Suprapubic skin (tissue), 4 donors: ENCODE data around the gene TMEM132D. TPM values are rescaled to one million over a fixed set of nuclear protein-coding genes. Genes with fewer than 3 reads are reported as not detected.

Experiments used
- DNase-seq, 2 donors: peaks; one replicate each; pipeline ENCODE4 v3.0.0-alpha.2; 2019; ENCODE audit warnings: low spot score in 2 of 2
- H3K27ac ChIP-seq: fragments of 200-600 bp; sonication (generic); one replicate; pipeline ENCODE4 v1.5.1; 2019
- H3K27me3 ChIP-seq: fragments of 200-600 bp; sonication (generic); one replicate; pipeline ENCODE4 v1.5.1; 2019
- H3K36me3 ChIP-seq: fragments of 200-600 bp; sonication (generic); one replicate; pipeline ENCODE4 v1.5.1; 2019
- H3K4me1 ChIP-seq: fragments of 200-600 bp; sonication (generic); one replicate; pipeline ENCODE4 v1.5.1; 2019
- H3K4me3 ChIP-seq: fragments of 200-600 bp; sonication (generic); one replicate; pipeline ENCODE4 v1.5.1; 2019; ENCODE audit warnings: mild to moderate bottlenecking
- H3K9me3 ChIP-seq: fragments of 200-600 bp; sonication (generic); one replicate; pipeline ENCODE4 v1.5.1; 2019
- CTCF ChIP-seq, 2 donors: fragments of 200-600 bp in 1 of 2; fragments of 450-650 bp in 1 of 2; sonication (generic) in 1 of 2; IDR thresholded peaks; one replicate each; pipeline ENCODE4 v1.5.1; 2016 to 2019; ENCODE audit warnings: antibody characterized with exemption in 2 of 2, mild to moderate bottlenecking in 1 of 2, moderate library complexity in 1 of 2
- EP300 ChIP-seq: sonication (generic); formaldehyde crosslinking; IDR thresholded peaks from one replicate; pipeline ENCODE4 v1.6.1; 2017; ENCODE audit warnings: antibody characterized with exemption
- POLR2A ChIP-seq, 2 donors: fragments of 450-650 bp; IDR thresholded peaks; one replicate each; pipeline ENCODE4 v1.6.1; 2017; ENCODE audit warnings: antibody characterized with exemption in 2 of 2, mild to moderate bottlenecking in 2 of 2, moderate library complexity in 2 of 2
- POLR2AphosphoS5 ChIP-seq, 3 donors: sonication (generic); formaldehyde crosslinking; IDR thresholded peaks; one replicate each; pipeline ENCODE4 v1.6.1; 2017; ENCODE audit warnings: antibody characterized with exemption in 3 of 3
- WGBS: methylation state at CpG from one replicate; pipeline ENCODE4 v1.1.5; 2018; 5-methylcytosine and 5-hydroxymethylcytosine counted together
- total RNA-seq, 4 donors: library from RNA; depleted of rRNA; stranded (reverse); fragments of >200 nt; gene quantifications; one replicate each; pipeline ENCODE4 v1.1.0, GENCODE V29; 2016

TMEM132D gene
- total RNA-seq, 4 donors from 2014 or later = 0.10 to 0.64 TPM; not detected in 2

GRCh38 chr12:129363041-129363440 is 540.8 kb downstream of the TMEM132D start:
- Histone ChIP-seq H3K36me3 (no peaks in the 10 kb centered on the region), H3K9me3 (no peaks in the 10 kb centered on the region), H3K27ac (no peak overlapping the region), H3K27me3 (no peaks in the 10 kb centered on the region), H3K4me3 (no peak overlapping the region), H3K4me1 (no peaks in the 10 kb centered on the region)
- no peak for DNase-seq
- TF ChIP-seq EP300 = no peak
- no peak for TF ChIP-seq CTCF (IDR thresholded peaks at IDR 0.05)
- TF ChIP-seq POLR2AphosphoS5 (IDR thresholded peaks at IDR 0.05) = no peak
- no peak for TF ChIP-seq POLR2A (IDR thresholded peaks at IDR 0.05)
- WGBS = 58% methylated on average over 8 of the region's 8 CpGs

GRCh38 chr12:129357233-129357632 is 546.6 kb downstream of the TMEM132D start:
- Histone ChIP-seq H3K4me3 (no peak overlapping the region), H3K4me1 (no peaks in the 10 kb centered on the region), H3K27me3 (no peaks in the 10 kb centered on the region), H3K9me3 (no peaks in the 10 kb centered on the region), H3K27ac (no peak overlapping the region), H3K36me3 (no peaks in the 10 kb centered on the region)
- DNase-seq = no peak
- WGBS = 86% methylated on average over 6 of the region's 6 CpGs
- TF ChIP-seq EP300 = no peak

- DNase-seq = no peak
- Histone ChIP-seq H3K4me3 (no peak overlapping the region), H3K27ac (no peak overlapping the region), H3K9me3 (no peaks in the 10 kb centered on the region), H3K36me3 (no peaks in the 10 kb centered on the region), H3K27me3 (no peaks in the 10 kb centered on the region), H3K4me1 (no peaks in the 10 kb centered on the region)
- 86% methylated on average over 6 of the region's 6 CpGs for WGBS
- TF ChIP-seq POLR2A (IDR thresholded peaks at IDR 0.05) (no peak), POLR2AphosphoS5 (IDR thresholded peaks at IDR 0.05) (no peak), CTCF (IDR thresholded peaks at IDR 0.05) (no peak), EP300 (no peak)
These were observed 552.3 kb downstream of the TMEM132D start for GRCh38 chr12:129351481-129351880.

GRCh38 chr12:129339336-129339735 is 564.5 kb downstream of the TMEM132D start:
- TF ChIP-seq POLR2A (IDR thresholded peaks at IDR 0.05) (no peak), CTCF (IDR thresholded peaks at IDR 0.05) (no peak), EP300 (no peak), POLR2AphosphoS5 (IDR thresholded peaks at IDR 0.05) (no peak)
- Histone ChIP-seq H3K27ac (no peak overlapping the region), H3K9me3 (no peaks in the 10 kb centered on the region), H3K4me3 (no peak overlapping the region), H3K36me3 (no peaks in the 10 kb centered on the region), H3K4me1 (no peaks in the 10 kb centered on the region), H3K27me3 (no peaks in the 10 kb centered on the region)
- 29% methylated on average over 7 of the region's 7 CpGs for WGBS
- no peak for DNase-seq

GRCh38 chr12:129337413-129337812 is 566.4 kb downstream of the TMEM132D start:
- Histone ChIP-seq H3K4me1 (no peaks in the 10 kb centered on the region), H3K36me3 (no peaks in the 10 kb centered on the region), H3K9me3 (no peaks in the 10 kb centered on the region), H3K27me3 (no peaks in the 10 kb centered on the region), H3K4me3 (no peak overlapping the region), H3K27ac (no peak overlapping the region)
- WGBS = 91% methylated on average over 16 of the region's 17 CpGs
- DNase-seq = no peak
- TF ChIP-seq CTCF (IDR thresholded peaks at IDR 0.05) (no peak), POLR2A (IDR thresholded peaks at IDR 0.05) (no peak), EP300 (no peak), POLR2AphosphoS5 (IDR thresholded peaks at IDR 0.05) (no peak)

- no peaks in the 10 kb centered on the region for H3K9me3 ChIP-seq
- no peak overlapping the region for H3K27ac ChIP-seq
- no peak overlapping the region for H3K4me3 ChIP-seq
- H3K4me1 ChIP-seq = no peaks in the 10 kb centered on the region
- no peak for DNase-seq
- no peak for TF ChIP-seq POLR2AphosphoS5 (IDR thresholded peaks at IDR 0.05)
- no peak for TF ChIP-seq POLR2A (IDR thresholded peaks at IDR 0.05)
- TF ChIP-seq CTCF (IDR thresholded peaks at IDR 0.05) = no peak
- no peak for TF ChIP-seq EP300
- H3K27me3 ChIP-seq = no peaks in the 10 kb centered on the region
- no peaks in the 10 kb centered on the region for H3K36me3 ChIP-seq
These were observed 568.1 kb downstream of the TMEM132D start for GRCh38 chr12:129335773-129336172.
